HG03575 (cell line): ENCODE measurements around the gene ELMO1.

Experiments
- ATAC-seq: cut with Tn5 transposase; IDR thresholded peaks from one replicate; pipeline ENCODE4 v1.9.1; 2021; ENCODE audit not compliant: unreplicated experiment, insufficient number of reproducible peaks, low FRiP score; ENCODE audit errors: extremely low read depth

The ELMO1 gene

GRCh38 chr7:36918591-36918990 is 530.1 kb downstream of the ELMO1 start:
- no peak for ATAC-seq

GRCh38 chr7:36916619-36917018 is 532.0 kb downstream of the ELMO1 start:
- no peak for ATAC-seq

DNA sequence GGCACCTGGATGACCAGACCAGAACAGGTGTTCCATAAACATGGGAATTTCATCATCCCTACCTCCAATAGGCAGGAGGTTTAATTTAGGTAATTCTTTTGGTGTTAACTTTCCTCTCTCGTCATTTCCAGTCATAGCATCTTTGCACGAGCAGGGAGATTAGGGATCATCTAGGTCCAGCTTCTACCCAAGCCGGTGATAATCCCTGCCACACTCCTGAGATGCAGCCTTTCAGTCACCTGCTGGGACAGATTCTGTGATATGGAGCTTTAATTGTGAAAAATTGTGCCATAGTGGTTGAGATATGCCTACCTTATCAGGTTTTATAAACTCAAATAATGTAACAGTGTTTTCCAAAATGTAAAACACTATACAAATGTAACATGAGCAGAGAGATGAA is 532.5 kb downstream of the ELMO1 start:
- ATAC-seq, result no peak

- ATAC-seq, result no peak
Observed at GRCh38 chr7:36911788-36912187, 536.9 kb downstream of the ELMO1 start.

DNA sequence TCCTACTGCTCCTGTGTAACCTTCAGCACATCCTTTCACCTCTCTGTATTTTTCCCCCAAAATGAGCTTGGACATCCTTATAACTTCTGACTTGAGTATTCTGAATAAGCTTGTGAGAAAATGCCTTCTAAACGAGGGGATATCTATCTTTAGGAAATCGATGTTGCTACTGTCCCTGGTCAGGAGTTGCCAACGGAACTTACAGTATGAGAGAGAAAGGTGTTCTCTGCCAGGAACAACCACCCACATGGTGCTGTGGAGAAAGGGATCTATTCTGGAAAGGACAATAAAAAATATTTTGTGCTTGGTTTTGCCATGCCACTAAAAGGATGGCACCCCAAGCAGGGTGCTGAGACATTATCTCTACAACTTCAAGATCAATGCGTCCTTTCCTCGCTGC is 537.8 kb downstream of the ELMO1 start:
- ATAC-seq, result no peak

- ATAC-seq, result no peak
Observed at GRCh38 chr7:36910401-36910800, 538.3 kb downstream of the ELMO1 start.

GRCh38 chr7:36906956-36907635 is 541.6 kb downstream of the ELMO1 start:
- ATAC-seq, result no peak

- ATAC-seq, result no peak
Observed at GRCh38 chr7:36906448-36906847, 542.2 kb downstream of the ELMO1 start.

- no peak for ATAC-seq
Observed at GRCh38 chr7:36905841-36906240, 542.8 kb downstream of the ELMO1 start.

GRCh38 chr7:36904802-36905201 is 543.9 kb downstream of the ELMO1 start:
- ATAC-seq, result no peak

DNA sequence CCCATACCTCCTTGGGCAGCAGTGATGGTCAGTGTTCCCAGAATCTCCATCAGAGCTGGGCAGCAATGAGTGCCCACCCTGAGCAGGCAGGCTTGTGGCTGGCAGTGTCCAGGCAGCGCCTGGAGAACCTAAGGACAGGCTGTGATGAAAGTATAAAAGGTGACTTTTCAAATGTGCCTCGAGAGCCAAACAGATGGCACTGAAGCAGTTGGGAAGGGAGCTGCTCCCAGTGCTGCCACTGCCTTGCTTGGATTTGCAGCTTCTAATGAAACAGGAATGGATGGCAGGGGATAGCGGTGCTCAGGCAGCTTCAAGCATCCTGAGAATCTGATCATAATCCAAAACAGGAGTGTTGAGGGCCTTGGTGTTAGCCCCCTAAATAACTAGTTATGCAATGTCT is 544.6 kb downstream of the ELMO1 start:
- ATAC-seq, result no peak

- ATAC-seq, result no peak
Observed at GRCh38 chr7:36900988-36901710, 547.5 kb downstream of the ELMO1 start.

GRCh38 chr7:36898186-36898585 is 550.5 kb downstream of the ELMO1 start:
- no peak for ATAC-seq

DNA sequence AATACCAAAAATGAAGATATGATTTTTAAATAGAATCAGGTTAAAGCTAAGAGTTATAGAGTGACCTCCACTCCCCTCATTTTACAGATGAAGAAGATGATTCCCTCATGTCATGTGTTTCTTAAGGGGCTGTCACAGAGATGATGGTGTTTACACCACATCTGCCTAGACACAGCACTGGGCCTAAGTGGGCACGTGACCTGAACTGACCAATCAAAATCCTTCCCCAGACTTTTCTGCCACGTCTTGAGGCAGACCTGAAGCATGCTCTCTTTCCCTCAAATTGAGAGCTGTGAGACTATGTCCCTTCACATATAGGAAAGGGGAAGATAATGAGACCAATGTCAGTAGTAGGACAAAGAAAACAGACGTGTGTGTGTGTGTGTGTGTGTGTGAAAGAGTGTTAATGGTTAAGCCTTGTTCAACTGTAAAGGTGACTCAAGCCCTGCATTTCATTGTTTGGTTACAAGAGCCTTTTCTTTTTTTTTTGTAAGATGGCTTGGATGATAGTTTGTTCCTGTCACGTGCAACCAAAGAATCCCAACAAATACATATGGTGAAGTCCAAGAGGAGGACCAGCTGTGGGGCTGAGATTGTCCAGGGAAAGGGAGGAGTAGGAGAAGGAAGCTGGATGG is 551.6 kb downstream of the ELMO1 start:
- no peak for ATAC-seq

DNA sequence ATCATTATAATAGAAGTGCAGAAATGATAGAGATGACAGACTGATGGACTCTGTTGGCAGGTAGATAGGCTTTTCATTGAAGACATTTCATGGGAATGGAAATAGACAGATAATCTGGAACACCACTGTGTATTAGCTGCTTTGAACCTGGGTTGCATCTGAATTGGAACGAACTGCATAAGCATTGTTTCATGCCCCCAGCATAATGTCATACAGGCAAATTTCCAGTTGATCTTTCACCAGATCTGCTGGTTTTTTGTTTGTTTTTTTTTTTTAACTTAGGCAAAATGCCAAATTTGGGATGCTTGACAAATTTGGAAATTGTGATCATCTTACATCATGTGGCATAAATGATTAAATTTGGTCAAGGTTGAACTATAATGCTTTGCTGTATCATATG is 552.2 kb downstream of the ELMO1 start:
- ATAC-seq, result no peak

- no peak for ATAC-seq
Observed at GRCh38 chr7:36895192-36895591, 553.5 kb downstream of the ELMO1 start.

DNA sequence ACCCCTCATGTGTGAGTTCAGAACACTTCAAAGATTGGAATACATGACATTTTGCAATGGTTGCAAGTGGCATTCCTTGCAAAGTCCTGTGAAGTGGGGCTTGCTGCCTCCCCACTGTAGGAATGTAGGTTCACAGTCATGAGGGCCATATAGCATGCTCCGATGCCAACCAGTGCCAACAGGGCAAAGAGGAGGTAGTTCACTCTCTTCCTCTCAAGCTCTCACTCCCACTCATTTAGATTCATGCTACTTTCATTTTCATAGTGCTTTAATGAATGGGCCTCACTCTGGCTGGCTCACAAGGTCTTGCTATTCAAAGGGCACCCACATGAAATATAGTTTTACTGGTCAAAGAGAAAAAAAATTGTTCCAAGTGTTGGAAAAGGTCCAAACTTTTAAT is 554.5 kb downstream of the ELMO1 start:
- no peak for ATAC-seq

- ATAC-seq, result no peak
Observed at GRCh38 chr7:36889182-36889581, 559.5 kb downstream of the ELMO1 start.

DNA sequence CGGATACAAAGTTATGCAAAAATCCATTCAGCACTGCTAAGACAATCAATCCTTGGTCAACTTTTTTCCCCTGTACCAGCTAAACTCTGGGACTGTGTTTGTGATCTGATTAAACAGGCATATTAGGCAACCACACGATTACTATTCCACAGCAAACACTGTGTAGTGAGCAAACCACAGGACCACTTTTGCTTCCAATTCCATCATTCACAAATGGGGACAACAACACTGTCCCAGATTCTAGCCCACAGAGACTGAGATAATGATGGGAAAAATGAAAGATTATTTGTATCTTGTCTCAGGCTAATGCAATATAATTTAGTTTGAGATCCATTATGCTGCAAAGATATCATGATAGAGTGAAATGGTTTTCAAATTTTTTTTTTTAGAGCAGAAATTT is 560.7 kb downstream of the ELMO1 start:
- ATAC-seq, result no peak

DNA sequence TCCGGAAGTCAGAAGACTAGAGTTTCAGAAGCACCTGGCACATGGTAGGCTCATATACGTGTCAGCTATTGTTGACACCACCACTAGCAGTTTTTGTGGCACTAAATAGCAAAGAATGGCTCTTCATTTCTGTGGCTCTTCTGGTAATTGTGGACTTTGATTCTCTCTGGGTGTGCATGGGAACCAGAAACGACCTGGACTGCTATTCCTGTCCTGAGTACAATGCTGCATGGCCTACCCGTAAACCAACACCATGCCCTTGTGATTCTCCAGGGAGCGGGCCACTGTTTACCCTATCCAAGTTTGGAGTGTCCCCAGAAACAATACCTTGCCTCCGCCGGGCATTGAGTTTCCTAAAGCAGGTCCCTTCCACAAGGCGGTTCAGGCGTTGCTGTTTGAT is 561.4 kb downstream of the ELMO1 start:
- no peak for ATAC-seq
